ENCODE data around the gene FANCC. TPM values are rescaled to one million over a fixed set of nuclear protein-coding genes. Genes with fewer than 3 reads are reported as not detected.

The FANCC gene
- total RNA-seq, 1 experiment from 2014 or later, result 44.7 TPM

DNA sequence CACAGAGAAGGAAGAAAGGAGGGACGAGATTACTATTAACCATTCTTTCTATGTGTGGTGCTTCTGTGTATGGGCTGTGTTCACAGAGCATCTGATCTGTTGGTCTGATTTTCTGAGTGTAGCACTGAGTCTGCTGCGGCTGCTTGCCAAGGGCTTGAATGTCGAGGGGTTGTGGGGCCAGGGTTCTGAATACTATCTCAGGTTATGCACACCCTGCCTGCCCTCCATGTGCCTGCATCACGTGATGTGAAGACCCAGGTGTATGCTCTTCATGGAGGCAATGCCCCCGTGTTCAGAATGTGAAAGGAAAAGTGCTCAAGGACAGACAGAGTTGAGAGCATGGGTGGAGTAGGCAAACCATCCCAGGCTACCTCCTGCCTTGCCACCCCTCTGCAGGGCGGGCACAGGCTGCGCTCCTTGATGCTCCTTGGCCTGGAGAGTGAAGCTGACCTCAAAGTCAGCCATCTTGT lies 254.9 kb downstream of the FANCC start:
- peaks cover 37% of the 10 kb centered on the region for H3K36me3 ChIP-seq (ENCODE audit: low read depth)

DNA sequence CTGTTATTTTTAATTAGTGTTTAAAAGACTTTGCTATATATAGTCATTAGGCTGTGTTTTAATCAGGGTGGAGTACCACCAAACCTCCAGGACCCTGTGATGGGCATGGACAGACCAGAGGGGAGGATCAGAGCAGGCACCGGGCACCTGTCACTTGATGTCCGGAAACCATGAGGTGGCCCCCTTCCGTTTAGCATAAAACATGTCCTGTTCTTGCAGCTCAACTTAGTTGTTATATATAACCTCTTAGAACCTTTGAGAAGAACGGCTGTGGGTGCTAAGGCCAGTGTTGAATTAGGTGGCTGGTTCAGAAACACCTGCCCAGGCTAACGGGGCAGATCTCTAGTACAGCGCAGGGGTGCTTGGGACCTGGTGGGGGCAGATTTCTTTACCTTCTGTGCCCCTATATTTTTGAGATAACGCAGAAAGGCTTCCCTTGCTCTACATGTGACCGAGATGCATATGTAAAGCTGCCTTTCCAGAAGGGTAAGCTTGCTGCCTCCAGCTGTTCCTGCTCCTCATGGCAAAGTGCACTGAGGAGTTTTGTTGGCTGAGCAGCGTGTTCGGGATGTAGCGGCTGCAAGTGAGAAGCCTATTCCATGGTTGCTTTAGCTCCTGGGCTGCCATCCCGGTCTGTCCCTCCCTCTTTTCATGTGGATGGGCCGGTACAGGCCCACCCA lies 255.5 kb downstream of the FANCC start:
- no peak overlapping the region for H3K4me2 ChIP-seq
- intact Hi-C loops (cut with micrococcal nuclease; ENCODE audit: unreplicated experiment), result no loop called here

More for the DNA sequence above, 254.9 kb downstream of the FANCC start:
- Histone ChIP-seq H3K79me2 (ENCODE audit: low read depth) (peaks cover 100% of the 10 kb centered on the region), H3K9me3 (ENCODE audit: insufficient read depth, low read depth) (no peaks in the 10 kb centered on the region), H3K27me3 (ENCODE audit: insufficient read depth, low read depth) (no peaks in the 10 kb centered on the region), H3K4me2 (no peak overlapping the region), H2AFZ (no peak overlapping the region), H3F3A (ENCODE audit: insufficient read depth, low read depth) (peaks cover 28% of the 10 kb centered on the region), H3K4me1 (replicated peaks; ENCODE audit: insufficient read depth) (no peaks in the 10 kb centered on the region), H3K9me2 (ENCODE audit: insufficient read depth) (no peaks in the 10 kb centered on the region), H3K27ac (no peak overlapping the region), H3K4me3 (no peak overlapping the region), H4K20me1 (ENCODE audit: insufficient read depth) (peaks cover 87% of the 10 kb centered on the region)
- BruUV-seq (replicated peaks), result no TSS peak
- DNase-seq, result no peak
- no peak for TF ChIP-seq EZH2 (IDR thresholded peaks at IDR 0.05; ENCODE audit: low read depth)
- TF ChIP-seq, protein P1, sequence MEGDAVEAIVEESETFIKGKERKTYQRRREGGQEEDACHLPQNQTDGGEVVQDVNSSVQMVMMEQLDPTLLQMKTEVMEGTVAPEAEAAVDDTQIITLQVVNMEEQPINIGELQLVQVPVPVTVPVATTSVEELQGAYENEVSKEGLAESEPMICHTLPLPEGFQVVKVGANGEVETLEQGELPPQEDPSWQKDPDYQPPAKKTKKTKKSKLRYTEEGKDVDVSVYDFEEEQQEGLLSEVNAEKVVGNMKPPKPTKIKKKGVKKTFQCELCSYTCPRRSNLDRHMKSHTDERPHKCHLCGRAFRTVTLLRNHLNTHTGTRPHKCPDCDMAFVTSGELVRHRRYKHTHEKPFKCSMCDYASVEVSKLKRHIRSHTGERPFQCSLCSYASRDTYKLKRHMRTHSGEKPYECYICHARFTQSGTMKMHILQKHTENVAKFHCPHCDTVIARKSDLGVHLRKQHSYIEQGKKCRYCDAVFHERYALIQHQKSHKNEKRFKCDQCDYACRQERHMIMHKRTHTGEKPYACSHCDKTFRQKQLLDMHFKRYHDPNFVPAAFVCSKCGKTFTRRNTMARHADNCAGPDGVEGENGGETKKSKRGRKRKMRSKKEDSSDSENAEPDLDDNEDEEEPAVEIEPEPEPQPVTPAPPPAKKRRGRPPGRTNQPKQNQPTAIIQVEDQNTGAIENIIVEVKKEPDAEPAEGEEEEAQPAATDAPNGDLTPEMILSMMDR (conservative IDR thresholded peaks at IDR 0.05), result no peak
- ChIA-PET CTCF (no interaction called here), POLR2A (ENCODE audit: unreplicated experiment) (no interaction called here)
- intact Hi-C loops (cut with micrococcal nuclease; ENCODE audit: unreplicated experiment), result no loop called here

DNA sequence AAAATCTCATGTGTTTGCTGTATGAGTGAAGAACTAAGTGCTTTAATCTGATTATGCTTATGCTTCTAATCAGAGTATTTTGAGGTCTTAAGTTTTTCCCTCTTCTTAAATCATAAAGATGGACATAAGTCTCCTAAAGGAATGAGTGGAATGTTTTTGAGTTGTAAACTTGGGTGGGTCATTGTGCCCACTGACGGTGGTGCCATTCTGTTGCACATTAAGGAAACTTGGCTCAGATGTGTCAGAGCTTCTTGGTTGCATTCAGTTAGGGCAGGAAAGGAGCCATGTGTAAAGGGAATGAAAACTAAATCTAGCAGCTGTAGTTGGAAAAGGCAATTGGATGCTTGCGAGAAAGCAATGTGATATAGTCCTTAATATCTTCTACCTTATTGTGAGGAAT lies 256.6 kb downstream of the FANCC start:
- no peaks in the 10 kb centered on the region for H3K9me3 ChIP-seq (ENCODE audit: insufficient read depth, low read depth)
- no TSS peak for BruUV-seq (replicated peaks)
- H3K4me3 ChIP-seq, result no peak overlapping the region
- no peak for DNase-seq
- no peak for TF ChIP-seq EZH2 (IDR thresholded peaks at IDR 0.05; ENCODE audit: low read depth)
- TF ChIP-seq, protein P1 (conservative IDR thresholded peaks at IDR 0.05), result no peak
- peaks cover 34% of the 10 kb centered on the region for H3K36me3 ChIP-seq (ENCODE audit: low read depth)
- no peak overlapping the region for H3K4me2 ChIP-seq
- peaks cover 100% of the 10 kb centered on the region for H3K79me2 ChIP-seq (ENCODE audit: low read depth)
- no peaks in the 10 kb centered on the region for H3K27me3 ChIP-seq (ENCODE audit: insufficient read depth, low read depth)
- peaks cover 87% of the 10 kb centered on the region for H4K20me1 ChIP-seq (ENCODE audit: insufficient read depth)
- no peak overlapping the region for H2AFZ ChIP-seq
- H3F3A ChIP-seq (ENCODE audit: insufficient read depth, low read depth), result peaks cover 19% of the 10 kb centered on the region
- H3K27ac ChIP-seq, result no peak overlapping the region
- ChIA-PET POLR2A (ENCODE audit: unreplicated experiment) (no interaction called here), CTCF (no interaction called here)
- H3K4me1 ChIP-seq (replicated peaks; ENCODE audit: insufficient read depth), result no peaks in the 10 kb centered on the region
- H3K9me2 ChIP-seq (ENCODE audit: insufficient read depth), result no peaks in the 10 kb centered on the region
- intact Hi-C loops (cut with micrococcal nuclease; ENCODE audit: unreplicated experiment), result no loop called here

More for the DNA sequence above, 255.5 kb downstream of the FANCC start:
- Histone ChIP-seq H3K27ac (no peak overlapping the region), H3K27me3 (ENCODE audit: insufficient read depth, low read depth) (no peaks in the 10 kb centered on the region), H3K9me3 (ENCODE audit: insufficient read depth, low read depth) (no peaks in the 10 kb centered on the region), H4K20me1 (ENCODE audit: insufficient read depth) (peaks cover 87% of the 10 kb centered on the region), H3F3A (ENCODE audit: insufficient read depth, low read depth) (peaks cover 28% of the 10 kb centered on the region), H3K79me2 (ENCODE audit: low read depth) (peaks cover 100% of the 10 kb centered on the region), H3K36me3 (ENCODE audit: low read depth) (peaks cover 39% of the 10 kb centered on the region), H3K4me1 (replicated peaks; ENCODE audit: insufficient read depth) (no peaks in the 10 kb centered on the region), H3K4me3 (no peak overlapping the region), H3K9me2 (ENCODE audit: insufficient read depth) (no peaks in the 10 kb centered on the region), H2AFZ (no peak overlapping the region)
- no peak for DNase-seq
- ChIA-PET POLR2A (ENCODE audit: unreplicated experiment) (interaction anchor here (0.5 kb wide), 1 partner anchor 11 kb away, joined by 3 read pairs; no protein-coding TSS in a partner anchor), CTCF (interaction anchor here (0.6 kb wide), 1 partner anchor 64 kb away, joined by 3 read pairs; no protein-coding TSS in a partner anchor)
- TF ChIP-seq EZH2 (IDR thresholded peaks at IDR 0.05; ENCODE audit: low read depth), result no peak
- no TSS peak for BruUV-seq (replicated peaks)
